HepG2 (cell line): ENCODE measurements around the gene UTP25. TPM values are rescaled to one million over a fixed set of nuclear protein-coding genes. Genes with fewer than 3 reads are reported as not detected.

ENCODE experiments used
- ARID2 ChIP-seq: sonication (generic); formaldehyde crosslinking; IDR thresholded peaks from 2 replicates; pipeline ENCODE4 v1.8.1; 2022; ENCODE audit warnings: mild to moderate bottlenecking, missing genetic modification reagents, borderline replicate concordance
- ARID5B ChIP-seq: IDR thresholded peaks from 2 replicates; pipeline ENCODE4 v1.4.0; 2020; ENCODE audit warnings: mild to moderate bottlenecking, missing genetic modification reagents
- FOXA3 ChIP-seq: IDR thresholded peaks from 2 replicates; pipeline ENCODE4 v1.6.1; 2016; ENCODE audit warnings: missing genetic modification reagents, missing compliant biosample characterization
- YY1 ChIP-seq: IDR thresholded peaks from 2 replicates; pipeline ENCODE4 v1.6.1; 2011; ENCODE audit warnings: low read length, low read depth, moderate library complexity, mild to moderate bottlenecking; ENCODE audit not compliant: insufficient read depth, insufficient replicate concordance
- ZIK1 ChIP-seq: sonication (generic); formaldehyde crosslinking; IDR thresholded peaks from 2 replicates; pipeline ENCODE4 v1.5.0; 2020; ENCODE audit warnings: mild to moderate bottlenecking, low read depth, missing genetic modification reagents, borderline replicate concordance
- ZNF382 ChIP-seq: sonication (generic); formaldehyde crosslinking; IDR thresholded peaks from 2 replicates; pipeline ENCODE4 v1.5.0; 2020; ENCODE audit warnings: missing genetic modification reagents, mild to moderate bottlenecking, borderline replicate concordance
- ZNF652 ChIP-seq: IDR thresholded peaks from 2 replicates; pipeline ENCODE4 v1.6.1; 2016; ENCODE audit warnings: low read depth, borderline replicate concordance
- ZNF672 ChIP-seq: sonication (generic); formaldehyde crosslinking; IDR thresholded peaks from 2 replicates; pipeline ENCODE4 v1.8.1; 2022; ENCODE audit warnings: missing genetic modification reagents
- polyA plus RNA-seq, 8 experiments: library from polyadenylated mRNA; depleted of rRNA in 3 of 8; stranded (reverse) in 7 of 8; unstranded in 1 of 8; fragments of >200 nt; fragmentation: Illumina TruSeq in 4 of 8; extraction: Trizol in 4 of 8; gene quantifications; 2 replicates each; pipeline versions ENCODE4 v1.2.1 to v1.2.3, GENCODE V29; 2011 to 2016; ENCODE audit warnings: low read depth in 4 of 8, missing spikeins in 1 of 8, mixed read lengths in 1 of 8; ENCODE audit not compliant: insufficient read depth in 1 of 8
- total RNA-seq, 5 experiments: library from RNA; depleted of rRNA; stranded (reverse); fragments of >200 nt; fragmentation: Illumina TruSeq; extraction: Trizol; gene quantifications; 2 replicates each; pipeline ENCODE4 v1.2.3, GENCODE V29; 2016; ENCODE audit warnings: low read depth in 1 of 5
- TF ChIP-seq, protein P1 (sequence below): sonication (generic); formaldehyde crosslinking; IDR thresholded peaks from 2 replicates; pipeline ENCODE4; 2020; ENCODE audit warnings: missing genetic modification reagents, mild to moderate bottlenecking, borderline replicate concordance
- TF ChIP-seq, protein P2 (sequence below): sonication (generic); formaldehyde crosslinking; IDR thresholded peaks from 2 replicates; pipeline ENCODE4 v1.5.0; 2020; ENCODE audit warnings: mild to moderate bottlenecking, missing genetic modification reagents, moderate library complexity
- TF ChIP-seq, protein P3 (sequence below): sonication (generic); formaldehyde crosslinking; IDR thresholded peaks from 2 replicates; pipeline ENCODE4 v1.9.0; 2021; ENCODE audit warnings: mild to moderate bottlenecking, missing genetic modification reagents

UTP25 gene
- total and polyA plus RNA-seq, 2 of the 13 experiments (the other 11 are each of a cell fraction or from before 2014, with no cell fraction given) = 4.8 to 5.7 TPM

- TF ChIP-seq, protein P1, sequence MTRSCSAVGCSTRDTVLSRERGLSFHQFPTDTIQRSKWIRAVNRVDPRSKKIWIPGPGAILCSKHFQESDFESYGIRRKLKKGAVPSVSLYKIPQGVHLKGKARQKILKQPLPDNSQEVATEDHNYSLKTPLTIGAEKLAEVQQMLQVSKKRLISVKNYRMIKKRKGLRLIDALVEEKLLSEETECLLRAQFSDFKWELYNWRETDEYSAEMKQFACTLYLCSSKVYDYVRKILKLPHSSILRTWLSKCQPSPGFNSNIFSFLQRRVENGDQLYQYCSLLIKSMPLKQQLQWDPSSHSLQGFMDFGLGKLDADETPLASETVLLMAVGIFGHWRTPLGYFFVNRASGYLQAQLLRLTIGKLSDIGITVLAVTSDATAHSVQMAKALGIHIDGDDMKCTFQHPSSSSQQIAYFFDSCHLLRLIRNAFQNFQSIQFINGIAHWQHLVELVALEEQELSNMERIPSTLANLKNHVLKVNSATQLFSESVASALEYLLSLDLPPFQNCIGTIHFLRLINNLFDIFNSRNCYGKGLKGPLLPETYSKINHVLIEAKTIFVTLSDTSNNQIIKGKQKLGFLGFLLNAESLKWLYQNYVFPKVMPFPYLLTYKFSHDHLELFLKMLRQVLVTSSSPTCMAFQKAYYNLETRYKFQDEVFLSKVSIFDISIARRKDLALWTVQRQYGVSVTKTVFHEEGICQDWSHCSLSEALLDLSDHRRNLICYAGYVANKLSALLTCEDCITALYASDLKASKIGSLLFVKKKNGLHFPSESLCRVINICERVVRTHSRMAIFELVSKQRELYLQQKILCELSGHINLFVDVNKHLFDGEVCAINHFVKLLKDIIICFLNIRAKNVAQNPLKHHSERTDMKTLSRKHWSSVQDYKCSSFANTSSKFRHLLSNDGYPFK (CRISPR knock-in tag) = no peak
- TF ChIP-seq YY1 (no peak), ARID2 (CRISPR knock-in tag) (no peak), FOXA3 (CRISPR knock-in tag) (no peak), ZIK1 (CRISPR knock-in tag) (no peak), ARID5B (CRISPR knock-in tag) (no peak), ZNF652 (no peak), ZNF382 (no peak), ZNF672 (CRISPR knock-in tag) (no peak)
- TF ChIP-seq, protein P2, sequence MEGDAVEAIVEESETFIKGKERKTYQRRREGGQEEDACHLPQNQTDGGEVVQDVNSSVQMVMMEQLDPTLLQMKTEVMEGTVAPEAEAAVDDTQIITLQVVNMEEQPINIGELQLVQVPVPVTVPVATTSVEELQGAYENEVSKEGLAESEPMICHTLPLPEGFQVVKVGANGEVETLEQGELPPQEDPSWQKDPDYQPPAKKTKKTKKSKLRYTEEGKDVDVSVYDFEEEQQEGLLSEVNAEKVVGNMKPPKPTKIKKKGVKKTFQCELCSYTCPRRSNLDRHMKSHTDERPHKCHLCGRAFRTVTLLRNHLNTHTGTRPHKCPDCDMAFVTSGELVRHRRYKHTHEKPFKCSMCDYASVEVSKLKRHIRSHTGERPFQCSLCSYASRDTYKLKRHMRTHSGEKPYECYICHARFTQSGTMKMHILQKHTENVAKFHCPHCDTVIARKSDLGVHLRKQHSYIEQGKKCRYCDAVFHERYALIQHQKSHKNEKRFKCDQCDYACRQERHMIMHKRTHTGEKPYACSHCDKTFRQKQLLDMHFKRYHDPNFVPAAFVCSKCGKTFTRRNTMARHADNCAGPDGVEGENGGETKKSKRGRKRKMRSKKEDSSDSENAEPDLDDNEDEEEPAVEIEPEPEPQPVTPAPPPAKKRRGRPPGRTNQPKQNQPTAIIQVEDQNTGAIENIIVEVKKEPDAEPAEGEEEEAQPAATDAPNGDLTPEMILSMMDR (CRISPR knock-in tag) = no peak
- TF ChIP-seq, protein P3, sequence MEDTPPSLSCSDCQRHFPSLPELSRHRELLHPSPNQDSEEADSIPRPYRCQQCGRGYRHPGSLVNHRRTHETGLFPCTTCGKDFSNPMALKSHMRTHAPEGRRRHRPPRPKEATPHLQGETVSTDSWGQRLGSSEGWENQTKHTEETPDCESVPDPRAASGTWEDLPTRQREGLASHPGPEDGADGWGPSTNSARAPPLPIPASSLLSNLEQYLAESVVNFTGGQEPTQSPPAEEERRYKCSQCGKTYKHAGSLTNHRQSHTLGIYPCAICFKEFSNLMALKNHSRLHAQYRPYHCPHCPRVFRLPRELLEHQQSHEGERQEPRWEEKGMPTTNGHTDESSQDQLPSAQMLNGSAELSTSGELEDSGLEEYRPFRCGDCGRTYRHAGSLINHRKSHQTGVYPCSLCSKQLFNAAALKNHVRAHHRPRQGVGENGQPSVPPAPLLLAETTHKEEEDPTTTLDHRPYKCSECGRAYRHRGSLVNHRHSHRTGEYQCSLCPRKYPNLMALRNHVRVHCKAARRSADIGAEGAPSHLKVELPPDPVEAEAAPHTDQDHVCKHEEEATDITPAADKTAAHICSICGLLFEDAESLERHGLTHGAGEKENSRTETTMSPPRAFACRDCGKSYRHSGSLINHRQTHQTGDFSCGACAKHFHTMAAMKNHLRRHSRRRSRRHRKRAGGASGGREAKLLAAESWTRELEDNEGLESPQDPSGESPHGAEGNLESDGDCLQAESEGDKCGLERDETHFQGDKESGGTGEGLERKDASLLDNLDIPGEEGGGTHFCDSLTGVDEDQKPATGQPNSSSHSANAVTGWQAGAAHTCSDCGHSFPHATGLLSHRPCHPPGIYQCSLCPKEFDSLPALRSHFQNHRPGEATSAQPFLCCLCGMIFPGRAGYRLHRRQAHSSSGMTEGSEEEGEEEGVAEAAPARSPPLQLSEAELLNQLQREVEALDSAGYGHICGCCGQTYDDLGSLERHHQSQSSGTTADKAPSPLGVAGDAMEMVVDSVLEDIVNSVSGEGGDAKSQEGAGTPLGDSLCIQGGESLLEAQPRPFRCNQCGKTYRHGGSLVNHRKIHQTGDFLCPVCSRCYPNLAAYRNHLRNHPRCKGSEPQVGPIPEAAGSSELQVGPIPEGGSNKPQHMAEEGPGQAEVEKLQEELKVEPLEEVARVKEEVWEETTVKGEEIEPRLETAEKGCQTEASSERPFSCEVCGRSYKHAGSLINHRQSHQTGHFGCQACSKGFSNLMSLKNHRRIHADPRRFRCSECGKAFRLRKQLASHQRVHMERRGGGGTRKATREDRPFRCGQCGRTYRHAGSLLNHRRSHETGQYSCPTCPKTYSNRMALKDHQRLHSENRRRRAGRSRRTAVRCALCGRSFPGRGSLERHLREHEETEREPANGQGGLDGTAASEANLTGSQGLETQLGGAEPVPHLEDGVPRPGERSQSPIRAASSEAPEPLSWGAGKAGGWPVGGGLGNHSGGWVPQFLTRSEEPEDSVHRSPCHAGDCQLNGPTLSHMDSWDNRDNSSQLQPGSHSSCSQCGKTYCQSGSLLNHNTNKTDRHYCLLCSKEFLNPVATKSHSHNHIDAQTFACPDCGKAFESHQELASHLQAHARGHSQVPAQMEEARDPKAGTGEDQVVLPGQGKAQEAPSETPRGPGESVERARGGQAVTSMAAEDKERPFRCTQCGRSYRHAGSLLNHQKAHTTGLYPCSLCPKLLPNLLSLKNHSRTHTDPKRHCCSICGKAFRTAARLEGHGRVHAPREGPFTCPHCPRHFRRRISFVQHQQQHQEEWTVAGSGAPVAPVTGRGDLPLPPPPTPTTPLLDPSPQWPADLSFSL (CRISPR knock-in tag) = no peak
Observed at GRCh38 chr1:209815490-209815889, 12.3 kb upstream of the UTP25 start (continued).
